Body of pancreas (tissue), 4 donors: ENCODE results near the gene CYP27A1.

Source experiments
- POLR2A ChIP-seq, 3 donors: fragments of 450-650 bp; IDR thresholded peaks; one replicate each; pipeline ENCODE4 v1.6.1; 2016; ENCODE audit warnings: antibody characterized with exemption in 3 of 3, mild to moderate bottlenecking in 2 of 3
- TF ChIP-seq, protein P1 (sequence below), 7 experiments: fragments of 450-650 bp in 4 of 7; fragments of 200-600 bp in 3 of 7; sonication (generic) in 3 of 7; IDR thresholded peaks; one replicate each; pipeline ENCODE4 v1.5.1; 2016 to 2019; ENCODE audit warnings: antibody characterized with exemption in 7 of 7

GRCh38 chr2:218736531-218736930 lies 45.4 kb upstream of the CYP27A1 start:
- no peak for TF ChIP-seq POLR2A (IDR thresholded peaks at IDR 0.05)
- TF ChIP-seq, protein P1, sequence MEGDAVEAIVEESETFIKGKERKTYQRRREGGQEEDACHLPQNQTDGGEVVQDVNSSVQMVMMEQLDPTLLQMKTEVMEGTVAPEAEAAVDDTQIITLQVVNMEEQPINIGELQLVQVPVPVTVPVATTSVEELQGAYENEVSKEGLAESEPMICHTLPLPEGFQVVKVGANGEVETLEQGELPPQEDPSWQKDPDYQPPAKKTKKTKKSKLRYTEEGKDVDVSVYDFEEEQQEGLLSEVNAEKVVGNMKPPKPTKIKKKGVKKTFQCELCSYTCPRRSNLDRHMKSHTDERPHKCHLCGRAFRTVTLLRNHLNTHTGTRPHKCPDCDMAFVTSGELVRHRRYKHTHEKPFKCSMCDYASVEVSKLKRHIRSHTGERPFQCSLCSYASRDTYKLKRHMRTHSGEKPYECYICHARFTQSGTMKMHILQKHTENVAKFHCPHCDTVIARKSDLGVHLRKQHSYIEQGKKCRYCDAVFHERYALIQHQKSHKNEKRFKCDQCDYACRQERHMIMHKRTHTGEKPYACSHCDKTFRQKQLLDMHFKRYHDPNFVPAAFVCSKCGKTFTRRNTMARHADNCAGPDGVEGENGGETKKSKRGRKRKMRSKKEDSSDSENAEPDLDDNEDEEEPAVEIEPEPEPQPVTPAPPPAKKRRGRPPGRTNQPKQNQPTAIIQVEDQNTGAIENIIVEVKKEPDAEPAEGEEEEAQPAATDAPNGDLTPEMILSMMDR (IDR thresholded peaks at IDR 0.05) = no peak
